Activated gamma-delta T cell treated with anti-CD3 and anti-CD28 coated beads, Interleukin-2, amount 50 U/mL, for 16 hours (primary cell): ENCODE data around the gene ABR.
"Not testable (repeated sequence)": the region's sequence is repeated elsewhere in the genome, so short reads cannot be mapped to it uniquely, and the experiment has no call there.

Experiments used
- DNase-seq: peaks from one replicate; pipeline ENCODE4 v3.0.0-alpha.2; 2020; ENCODE audit warnings: low read depth

ABR gene

GRCh38 chr17:1047879-1048470 lies 131.8 kb downstream of the ABR start:
- no peak for DNase-seq

- no peak for DNase-seq
These were observed 132.5 kb downstream of the ABR start for GRCh38 chr17:1047177-1047878.

GRCh38 chr17:1045456-1045855 lies 134.3 kb downstream of the ABR start:
- no peak for DNase-seq

- not testable (repeated sequence) for DNase-seq
These were observed 135.3 kb downstream of the ABR start for GRCh38 chr17:1044387-1045009.

GRCh38 chr17:1043601-1044251 lies 136.1 kb downstream of the ABR start:
- no peak for DNase-seq

- DNase-seq, result no peak
These were observed 137.3 kb downstream of the ABR start for GRCh38 chr17:1042486-1042885.

GRCh38 chr17:1041746-1042145 lies 138.0 kb downstream of the ABR start:
- no peak for DNase-seq

- DNase-seq, result no peak
These were observed 139.6 kb downstream of the ABR start for GRCh38 chr17:1040216-1040600.

GRCh38 chr17:1039511-1040215 lies 140.1 kb downstream of the ABR start:
- DNase-seq, result no peak

- DNase-seq, result no peak
These were observed 140.7 kb downstream of the ABR start for GRCh38 chr17:1039123-1039507.

GRCh38 chr17:1038459-1039122 lies 141.2 kb downstream of the ABR start:
- DNase-seq, result no peak

- no peak for DNase-seq
These were observed 142.4 kb downstream of the ABR start for GRCh38 chr17:1037238-1037879.

GRCh38 chr17:1036845-1037237 lies 142.9 kb downstream of the ABR start:
- DNase-seq, result no peak

- DNase-seq, result no peak
These were observed 143.5 kb downstream of the ABR start for GRCh38 chr17:1036171-1036844.

GRCh38 chr17:1035546-1036170 lies 144.1 kb downstream of the ABR start:
- no peak for DNase-seq

- no peak for DNase-seq
These were observed 145.1 kb downstream of the ABR start for GRCh38 chr17:1034652-1035210.

- no peak for DNase-seq
These were observed 146.3 kb downstream of the ABR start for GRCh38 chr17:1033503-1033902.

GRCh38 chr17:1032391-1032790 lies 147.4 kb downstream of the ABR start:
- no peak for DNase-seq

GRCh38 chr17:1031711-1032110 lies 148.1 kb downstream of the ABR start:
- DNase-seq, result no peak
